Lung (tissue), 12 donors: Measurements from ENCODE around the gene DHX32. TPM values are rescaled to one million over a fixed set of nuclear protein-coding genes. Genes with fewer than 3 reads are reported as not detected.

Experiments
- ATAC-seq: fragments of 200-7000 bp; cut with Tn5 transposase; one replicate; pipeline ENCODE4 v1.9.1; 2020; ENCODE audit warnings: moderate number of reproducible peaks; ENCODE audit not compliant: insufficient read depth, low FRiP score
- DNase-seq, 3 donors: peaks; one replicate each; pipeline ENCODE4 v3.0.0-alpha.2; 2013 to 2017
- H3K27ac ChIP-seq, 2 donors: one replicate each; pipeline ENCODE4 v1.5.1; 2013; ENCODE audit warnings: mild to moderate bottlenecking in 2 of 2, moderate library complexity in 2 of 2, control low read depth in 1 of 2, inconsistent platforms in 1 of 2, low read depth in 1 of 2, low read length in 1 of 2
- H3K27me3 ChIP-seq, 3 donors: one replicate each; pipeline ENCODE4 v1.5.1; 2013; ENCODE audit warnings: low read length in 2 of 3; ENCODE audit not compliant: control insufficient read depth in 3 of 3, insufficient read depth in 3 of 3
- H3K36me3 ChIP-seq, 4 donors: one replicate each; pipeline ENCODE4 v1.5.1; 2013; ENCODE audit warnings: low read length in 4 of 4, mild to moderate bottlenecking in 1 of 4, moderate library complexity in 1 of 4; ENCODE audit not compliant: control insufficient read depth in 4 of 4, insufficient read depth in 4 of 4
- H3K4me1 ChIP-seq, 5 donors: one replicate each; pipeline ENCODE4 v1.5.1; 2013; ENCODE audit warnings: low read length in 5 of 5, mild to moderate bottlenecking in 2 of 5, moderate library complexity in 1 of 5; ENCODE audit not compliant: control insufficient read depth in 5 of 5, insufficient read depth in 5 of 5
- H3K4me3 ChIP-seq: one replicate; pipeline ENCODE4 v1.5.1; 2013; ENCODE audit warnings: mild to moderate bottlenecking, control low read depth, moderate library complexity
- H3K9ac ChIP-seq, 2 donors: one replicate each; pipeline ENCODE4 v1.5.1; 2013; ENCODE audit warnings: low read length in 2 of 2, control low read depth in 1 of 2; ENCODE audit not compliant: insufficient read depth in 1 of 2
- H3K9me3 ChIP-seq, 4 donors: one replicate each; pipeline ENCODE4 v1.5.1; 2013; ENCODE audit warnings: low read length in 3 of 4, mild to moderate bottlenecking in 1 of 4, moderate library complexity in 1 of 4; ENCODE audit not compliant: control insufficient read depth in 4 of 4, insufficient read depth in 3 of 4
- CTCF ChIP-seq: IDR thresholded peaks from 2 replicates; pipeline ENCODE4 v1.5.1; 2012; ENCODE audit warnings: mild to moderate bottlenecking; ENCODE audit errors: control extremely low read depth, extremely low read depth
- WGBS, 2 donors: extraction: QIAGEN DNeasy Blood & Tissue Kit; methylation state at CpG; one replicate each; pipeline ENCODE4 v1.1.7; 2013; 5-methylcytosine and 5-hydroxymethylcytosine counted together
- polyA plus RNA-seq, 2 donors: library from polyadenylated mRNA; stranded (reverse); fragments of 200-250 nt; gene quantifications; one replicate each; pipeline ENCODE4 v1.2.1, GENCODE V29; 2013
- total RNA-seq, 2 donors: library from RNA; depleted of rRNA in 1 of 2; stranded (reverse); fragments of >200 nt in 1 of 2; gene quantifications; one replicate each; pipeline ENCODE4 v1.2.1, GENCODE V29; 2014 to 2021
- donor health status: control.
- donor health status: control.
- donor health status: Bipolar disorder and iron deficiency.
- donor health status: healthy.
- donor health status: DM: yes; HTN: yes; CAD: no.

DHX32 gene
- total and polyA plus RNA-seq, 4 donors: 15.2 to 33.8 (median 25.5) TPM

- no peak overlapping the region for H3K9ac ChIP-seq
- 91 to 97% methylated on average over 3 of the region's 3 CpGs for WGBS, 2 donors
- DNase-seq (no peak), ATAC-seq (no peak)
- no peak overlapping the region for H3K27ac ChIP-seq
- no peaks in the 10 kb centered on the region for H3K9me3 ChIP-seq
- peaks cover 3 to 12% (median 8%) of the 10 kb centered on the region in 4 donors for H3K36me3 ChIP-seq
- no peak overlapping the region for H3K4me3 ChIP-seq
- no peak for TF ChIP-seq CTCF
- H3K27me3 ChIP-seq: no peaks in the 10 kb centered on the region
- peaks cover 0 to 2% (median 0%) of the 10 kb centered on the region in 5 donors for H3K4me1 ChIP-seq
Measured at GRCh38 chr10:125865120-125865519, 16.0 kb downstream of the DHX32 start.

- H3K9me3 ChIP-seq: no peaks in the 10 kb centered on the region
- H3K4me1 ChIP-seq: no peaks in the 10 kb centered on the region
- no peak overlapping the region for H3K4me3 ChIP-seq
- no peaks in the 10 kb centered on the region for H3K27me3 ChIP-seq
- 73 to 87% methylated on average over 4 of the region's 4 CpGs for WGBS, 2 donors
- peaks cover 0 to 12% (median 6%) of the 10 kb centered on the region in 4 donors for H3K36me3 ChIP-seq
- ATAC-seq (no peak), DNase-seq (no peak)
- H3K9ac ChIP-seq: no peak overlapping the region
- H3K27ac ChIP-seq: peak overlapping the region in 1 of 2 donors; percentile 79
- TF ChIP-seq CTCF: no peak
Measured at GRCh38 chr10:125859128-125859817, 21.8 kb downstream of the DHX32 start.

GRCh38 chr10:125857185-125857760 lies 23.8 kb downstream of the DHX32 start:
- H3K27ac ChIP-seq: no peak overlapping the region
- 86 to 92% methylated on average over 2 of the region's 2 CpGs for WGBS, 2 donors
- H3K36me3 ChIP-seq: peaks cover 4 to 19% (median 9%) of the 10 kb centered on the region in 4 donors
- no peak overlapping the region for H3K9ac ChIP-seq
- ATAC-seq (no peak), DNase-seq (no peak)
- TF ChIP-seq CTCF: no peak
- H3K4me1 ChIP-seq: no peaks in the 10 kb centered on the region
- H3K4me3 ChIP-seq: no peak overlapping the region
- H3K9me3 ChIP-seq: no peaks in the 10 kb centered on the region
- no peaks in the 10 kb centered on the region for H3K27me3 ChIP-seq
